Measurements from ENCODE around the gene TUBB4B.

The TUBB4B gene

GRCh38 chr9:137218212-137218753 lies 22.8 kb upstream of the TUBB4B start:
- no peak for TF ChIP-seq CTCF (IDR thresholded peaks at IDR 0.05; ENCODE audit: low read depth, low read length, missing control alignments)
- no peak overlapping the region for H3K4me3 ChIP-seq (ENCODE audit: low read depth, low read length)

GRCh38 chr9:137218754-137219271 lies 22.3 kb upstream of the TUBB4B start:
- TF ChIP-seq CTCF (IDR thresholded peaks at IDR 0.05; ENCODE audit: low read depth, low read length, missing control alignments), result no peak
- DNase-seq (ENCODE audit: low read depth), result no peak
- no peak overlapping the region for H3K4me3 ChIP-seq (ENCODE audit: low read depth, low read length)

More at GRCh38 chr9:137218212-137218753, 22.8 kb upstream of the TUBB4B start:
- no peak for DNase-seq (ENCODE audit: low read depth)

- H3K4me3 ChIP-seq (ENCODE audit: low read depth, low read length), result no peak overlapping the region
- DNase-seq (ENCODE audit: low read depth), result no peak
- no peak for TF ChIP-seq CTCF (IDR thresholded peaks at IDR 0.05; ENCODE audit: low read depth, low read length, missing control alignments)
Measured at GRCh38 chr9:137219757-137220316, 21.2 kb upstream of the TUBB4B start.

GRCh38 chr9:137220317-137221094 lies 20.6 kb upstream of the TUBB4B start:
- TF ChIP-seq CTCF (IDR thresholded peaks at IDR 0.05; ENCODE audit: low read depth, low read length, missing control alignments), result no peak
- H3K4me3 ChIP-seq (ENCODE audit: low read depth, low read length), result no peak overlapping the region
- no peak for DNase-seq (ENCODE audit: low read depth)

- H3K4me3 ChIP-seq (ENCODE audit: low read depth, low read length), result no peak overlapping the region
- DNase-seq (ENCODE audit: low read depth), result no peak
- no peak for TF ChIP-seq CTCF (IDR thresholded peaks at IDR 0.05; ENCODE audit: low read depth, low read length, missing control alignments)
Measured at GRCh38 chr9:137221095-137221505, 20.0 kb upstream of the TUBB4B start.

- peak overlapping the region; percentile 61 for H3K4me3 ChIP-seq (ENCODE audit: low read depth, low read length)
- no peak for TF ChIP-seq CTCF (IDR thresholded peaks at IDR 0.05; ENCODE audit: low read depth, low read length, missing control alignments)
- no peak for DNase-seq (ENCODE audit: low read depth)
Measured at GRCh38 chr9:137221506-137222111, 19.5 kb upstream of the TUBB4B start.
